ENCODE results near the gene OR51F2. TPM values are rescaled to one million over a fixed set of nuclear protein-coding genes. Genes with fewer than 3 reads are reported as not detected.

The OR51F2 gene
- total RNA-seq, 2 donors from 2014 or later, result not detected

GRCh38 chr11:4804280-4804679 is 16.8 kb upstream of the OR51F2 start, which contains the start of gene OR52R1:
TSS of gene OR52R1 (minus strand) at chr11:4804380. CDS start at chr11:4804380, 0 bp downstream.
- H3K4me3 ChIP-seq, result no peak within 1 kb of the TSS
- no peaks in the 10 kb centered on the region for H3K4me1 ChIP-seq
- whole genome bisulfite sequencing, 2 donors, result 80 to 84% methylated on average over 3 of the region's 3 CpGs
- H3K9me3 ChIP-seq, result no peaks in the 10 kb centered on the region
- no peaks in the 10 kb centered on the region for H3K27me3 ChIP-seq
- ATAC-seq, result no peak
- no peak within 1 kb of the TSS for H3K27ac ChIP-seq
- H3K36me3 ChIP-seq (replicated peaks in 1 of 2; ENCODE audit: insufficient read depth in 1 of 2, low read depth in 2 of 2), result no peaks in the 10 kb centered on the region
- no peak for TF ChIP-seq CTCF (IDR thresholded peaks at IDR 0.05)
- TF ChIP-seq POLR2A (IDR thresholded peaks at IDR 0.05), result no peak
- DNase-seq, result no peak
- intact Hi-C loops (cut with DNase I), result no loop called here

- H3K4me3 ChIP-seq, result no peak overlapping the region
- no peak for DNase-seq
- H3K36me3 ChIP-seq (replicated peaks in 1 of 2; ENCODE audit: insufficient read depth in 1 of 2, low read depth in 2 of 2), result no peaks in the 10 kb centered on the region
- H3K4me1 ChIP-seq, result no peaks in the 10 kb centered on the region
- intact Hi-C loops (cut with DNase I), result no loop called here
- ATAC-seq, result no peak
- TF ChIP-seq CTCF (IDR thresholded peaks at IDR 0.05), result no peak
- TF ChIP-seq POLR2A (IDR thresholded peaks at IDR 0.05), result no peak
- H3K27ac ChIP-seq, result no peak overlapping the region
- no peaks in the 10 kb centered on the region for H3K27me3 ChIP-seq
- 55 to 70% methylated on average over 1 of the region's 1 CpG for WGBS, 2 donors
- H3K9me3 ChIP-seq, result no peaks in the 10 kb centered on the region
Observed at GRCh38 chr11:4808476-4808875, 12.6 kb upstream of the OR51F2 start.

DNA sequence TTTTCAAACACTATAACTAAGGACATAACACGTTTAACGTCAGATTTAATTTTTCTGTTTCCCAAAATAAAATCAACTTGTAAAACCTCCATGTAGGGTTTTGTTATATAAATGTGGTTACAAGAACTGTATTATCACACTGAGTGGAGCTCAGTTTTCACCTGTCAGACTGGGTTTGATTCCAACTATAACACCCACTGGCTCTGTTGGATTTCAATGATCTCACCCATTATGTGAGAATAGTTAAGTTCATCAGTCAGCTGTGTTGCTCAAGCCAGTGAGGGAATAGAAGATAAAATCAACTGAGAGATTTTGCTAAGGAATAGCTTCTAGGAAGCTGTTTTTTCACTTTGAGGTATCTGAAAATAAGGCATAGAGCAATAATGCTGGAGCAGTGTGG is 11.9 kb upstream of the OR51F2 start:
- DNase-seq, result no peak
- 73 to 83% methylated on average over 2 of the region's 2 CpGs for WGBS, 2 donors
- no peak for ATAC-seq
- no peak overlapping the region for H3K4me3 ChIP-seq
- H3K27me3 ChIP-seq, result no peaks in the 10 kb centered on the region
- no peak overlapping the region for H3K27ac ChIP-seq
- intact Hi-C loops (cut with DNase I), result no loop called here
- TF ChIP-seq POLR2A (IDR thresholded peaks at IDR 0.05) (no peak), CTCF (IDR thresholded peaks at IDR 0.05) (no peak)
- H3K4me1 ChIP-seq, result no peaks in the 10 kb centered on the region
- no peaks in the 10 kb centered on the region for H3K9me3 ChIP-seq
- H3K36me3 ChIP-seq (replicated peaks in 1 of 2; ENCODE audit: insufficient read depth in 1 of 2, low read depth in 2 of 2), result no peaks in the 10 kb centered on the region

GRCh38 chr11:4825132-4825531 is 4.0 kb downstream of the OR51F2 start:
- H3K4me1 ChIP-seq, result no peaks in the 10 kb centered on the region
- intact Hi-C loops (cut with DNase I), result no loop called here
- H3K4me3 ChIP-seq, result no peak overlapping the region
- no peak overlapping the region for H3K27ac ChIP-seq
- DNase-seq, result no peak
- H3K9me3 ChIP-seq, result no peaks in the 10 kb centered on the region
- H3K36me3 ChIP-seq (replicated peaks in 1 of 2; ENCODE audit: insufficient read depth in 1 of 2, low read depth in 2 of 2), result no peaks in the 10 kb centered on the region
- no peak for ATAC-seq
- no peaks in the 10 kb centered on the region for H3K27me3 ChIP-seq
- no peak for TF ChIP-seq CTCF (IDR thresholded peaks at IDR 0.05)
- TF ChIP-seq POLR2A (IDR thresholded peaks at IDR 0.05), result no peak

- H3K4me1 ChIP-seq, result no peaks in the 10 kb centered on the region
- no peak for ATAC-seq
Observed at GRCh38 chr11:4826425-4826824, 5.3 kb downstream of the OR51F2 start.

More at GRCh38 chr11:4826425-4826824, 5.3 kb downstream of the OR51F2 start:
- peak in 4 of 7 experiments; percentile 12 to 27 (median 19) for TF ChIP-seq CTCF (IDR thresholded peaks at IDR 0.05)
- no peak for TF ChIP-seq POLR2A (IDR thresholded peaks at IDR 0.05)
- no peak for DNase-seq
- Histone ChIP-seq H3K9me3 (no peaks in the 10 kb centered on the region), H3K4me3 (no peak overlapping the region), H3K27ac (no peak overlapping the region), H3K27me3 (no peaks in the 10 kb centered on the region), H3K36me3 (replicated peaks in 1 of 2; ENCODE audit: insufficient read depth in 1 of 2, low read depth in 2 of 2) (no peaks in the 10 kb centered on the region)
- intact Hi-C loops (cut with DNase I), result no loop called here
